GM12873 (cell line): ENCODE measurements around the gene SETDB1.

Source experiments
- CTCF ChIP-seq: IDR thresholded peaks from 2 replicates; pipeline ENCODE4 v1.5.1; 2012; ENCODE audit warnings: low read depth, mild to moderate bottlenecking, moderate library complexity, low read length, control low read depth; ENCODE audit not compliant: insufficient read depth; ENCODE audit errors: missing control alignments

The SETDB1 gene

GRCh38 chr1:151001602-151002001 lies 75.4 kb downstream of the SETDB1 start:
- no peak for TF ChIP-seq CTCF

GRCh38 chr1:151002051-151002450 lies 75.9 kb downstream of the SETDB1 start:
- TF ChIP-seq CTCF, result no peak

- no peak for TF ChIP-seq CTCF
Observed at GRCh38 chr1:151002611-151003010, 76.4 kb downstream of the SETDB1 start.

GRCh38 chr1:151003180-151003579 lies 77.0 kb downstream of the SETDB1 start:
- no peak for TF ChIP-seq CTCF

GRCh38 chr1:151005729-151006319 lies 79.7 kb downstream of the SETDB1 start:
- no peak for TF ChIP-seq CTCF

GRCh38 chr1:151006327-151007052 lies 80.3 kb downstream of the SETDB1 start, which contains the start of gene MINDY1:
Gene MINDY1 (minus strand): TSS chr1:151006902. CDS start chr1:151002617, 4,285 bp downstream.
- peak; percentile 63 for TF ChIP-seq CTCF

GRCh38 chr1:151007853-151008243 lies 81.7 kb downstream of the SETDB1 start:
- TF ChIP-seq CTCF, result no peak
